Activated CD4-positive, alpha-beta T cell treated with anti-CD3 and anti-CD28 coated beads, Interleukin-2, amount 10 ng/mL, durations not matched to agents 24 days and 14 days (primary cell): ENCODE results near the gene SYTL2. TPM values are rescaled to one million over a fixed set of nuclear protein-coding genes. Genes with fewer than 3 reads are reported as not detected.
A peak's percentile ranks its signal among the peaks of the same experiment; 100 is the strongest.

ENCODE experiments used
- DNase-seq: peaks from one replicate; pipeline ENCODE4 v3.0.0; 2022
- H3K27ac Mint-ChIP-seq: one replicate; pipeline ENCODE4 v1.8.0; 2022; ENCODE audit warnings: mild to moderate bottlenecking, mixed read lengths
- H3K27me3 Mint-ChIP-seq: one replicate; pipeline ENCODE4 v1.8.0; 2022; ENCODE audit warnings: mixed read lengths
- H3K36me3 Mint-ChIP-seq: one replicate; pipeline ENCODE4 v1.8.0; 2022; ENCODE audit warnings: low read depth, mild to moderate bottlenecking, mixed read lengths
- H3K4me1 Mint-ChIP-seq: one replicate; pipeline ENCODE4 v1.8.0; 2021; ENCODE audit warnings: mixed read lengths
- H3K4me3 Mint-ChIP-seq: one replicate; pipeline ENCODE4 v1.8.0; 2022; ENCODE audit warnings: mild to moderate bottlenecking, moderate library complexity, mixed read lengths
- H3K9me3 Mint-ChIP-seq: one replicate; pipeline ENCODE4 v1.8.0; 2021; ENCODE audit warnings: mixed read lengths
- intact Hi-C: fragments of 100-400 bp; cut with micrococcal nuclease; formaldehyde crosslinking; loops from one replicate; pipeline ENCODE4 v1.15.1; 2023
- total RNA-seq: library from RNA; stranded (reverse); gene quantifications from 2 replicates; pipeline ENCODE4 v1.2.3, GENCODE V29; 2022

The SYTL2 gene
- total RNA-seq, 1 donor from 2014 or later = 13.9 TPM

- Mint-ChIP-seq H3K4me1 (peaks cover 5% of the 10 kb centered on the region), H3K27me3 (no peaks in the 10 kb centered on the region), H3K9me3 (no peaks in the 10 kb centered on the region), H3K4me3 (no peak overlapping the region), H3K27ac (no peak overlapping the region), H3K36me3 (peaks cover 23% of the 10 kb centered on the region)
- DNase-seq = no peak
- intact Hi-C loops = loop anchor here (10.0 kb wide), 1 partner anchor 1043 kb away; no protein-coding TSS in a partner anchor
These were observed 93.5 kb downstream of the SYTL2 start for GRCh38 chr11:85717429-85717828.

DNA sequence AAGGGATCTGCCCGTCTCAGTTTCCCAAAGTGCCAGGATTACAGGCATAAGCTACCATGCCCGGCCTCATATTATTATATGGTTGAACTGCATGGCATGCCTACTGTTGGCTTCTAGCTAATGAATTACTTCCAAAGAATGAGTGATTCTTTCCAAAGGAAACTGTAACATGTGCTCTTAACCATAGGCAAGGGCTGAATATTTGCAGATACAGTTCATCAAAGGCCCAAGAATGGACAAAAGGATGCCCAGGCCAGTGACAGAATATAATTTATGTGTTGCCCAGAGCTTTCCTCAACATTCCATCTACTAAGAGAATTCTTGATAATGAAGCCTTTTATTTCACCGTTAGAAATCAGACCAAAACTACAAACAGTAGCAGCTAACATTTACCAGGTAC is 98.0 kb downstream of the SYTL2 start:
- Mint-ChIP-seq H3K27me3 (no peaks in the 10 kb centered on the region), H3K9me3 (no peaks in the 10 kb centered on the region), H3K4me1 (peaks cover 3% of the 10 kb centered on the region), H3K36me3 (peaks cover 15% of the 10 kb centered on the region), H3K27ac (no peak overlapping the region), H3K4me3 (no peak overlapping the region)
- intact Hi-C loops = loop anchor here (10.0 kb wide), 1 partner anchor 1038 kb away; no protein-coding TSS in a partner anchor
- no peak for DNase-seq

- Mint-ChIP-seq H3K4me3 (no peak overlapping the region), H3K9me3 (no peaks in the 10 kb centered on the region), H3K36me3 (peaks cover 26% of the 10 kb centered on the region), H3K27ac (no peak overlapping the region), H3K27me3 (no peaks in the 10 kb centered on the region), H3K4me1 (no peaks in the 10 kb centered on the region)
- intact Hi-C loops = loop anchor here (10.0 kb wide), 1 partner anchor 1036 kb away; no protein-coding TSS in a partner anchor
- DNase-seq = no peak
These were observed 100.0 kb downstream of the SYTL2 start for GRCh38 chr11:85710917-85711316.

- Mint-ChIP-seq H3K4me1 (no peaks in the 10 kb centered on the region), H3K27ac (no peak overlapping the region)
- intact Hi-C loops = loop anchor here (10.0 kb wide), 1 partner anchor 1035 kb away; no protein-coding TSS in a partner anchor
These were observed 100.8 kb downstream of the SYTL2 start for GRCh38 chr11:85709941-85710702.

GRCh38 chr11:85705800-85706199 is 105.1 kb downstream of the SYTL2 start:
- DNase-seq = no peak
- H3K36me3 Mint-ChIP-seq = peaks cover 51% of the 10 kb centered on the region
- peaks cover 8% of the 10 kb centered on the region for H3K9me3 Mint-ChIP-seq
- intact Hi-C loops = no loop called here
- H3K27ac Mint-ChIP-seq = no peak overlapping the region
- no peaks in the 10 kb centered on the region for H3K27me3 Mint-ChIP-seq
- no peak overlapping the region for H3K4me3 Mint-ChIP-seq
- H3K4me1 Mint-ChIP-seq = peaks cover under 1% of the 10 kb centered on the region

More at GRCh38 chr11:85709941-85710702, 100.8 kb downstream of the SYTL2 start:
- Mint-ChIP-seq H3K9me3 (no peaks in the 10 kb centered on the region), H3K36me3 (peaks cover 29% of the 10 kb centered on the region), H3K27me3 (no peaks in the 10 kb centered on the region), H3K4me3 (no peak overlapping the region)
- DNase-seq = no peak

GRCh38 chr11:85704967-85705366 is 106.0 kb downstream of the SYTL2 start:
- Mint-ChIP-seq H3K36me3 (peaks cover 55% of the 10 kb centered on the region), H3K9me3 (peaks cover 8% of the 10 kb centered on the region), H3K4me3 (no peak overlapping the region), H3K4me1 (peaks cover 8% of the 10 kb centered on the region), H3K27ac (no peak overlapping the region), H3K27me3 (no peaks in the 10 kb centered on the region)
- no peak for DNase-seq
- intact Hi-C loops = no loop called here

- Mint-ChIP-seq H3K9me3 (peaks cover 11% of the 10 kb centered on the region), H3K36me3 (peaks cover 66% of the 10 kb centered on the region), H3K4me3 (peak overlapping the region; percentile 36), H3K4me1 (peaks cover 32% of the 10 kb centered on the region), H3K27me3 (no peaks in the 10 kb centered on the region), H3K27ac (peak overlapping the region; percentile 80)
- peak; percentile 58 for DNase-seq
- intact Hi-C loops = loop anchor here (2.0 kb wide), 2 partner anchors 53 to 123 kb away; no protein-coding TSS in a partner anchor
These were observed 110.8 kb downstream of the SYTL2 start for GRCh38 chr11:85699957-85700741.

- peaks cover 62% of the 10 kb centered on the region for H3K36me3 Mint-ChIP-seq
- no peaks in the 10 kb centered on the region for H3K27me3 Mint-ChIP-seq
- peaks cover 32% of the 10 kb centered on the region for H3K4me1 Mint-ChIP-seq
- peaks cover 8% of the 10 kb centered on the region for H3K9me3 Mint-ChIP-seq
- intact Hi-C loops = no loop called here
- no peak for DNase-seq
- H3K4me3 Mint-ChIP-seq = no peak overlapping the region
- H3K27ac Mint-ChIP-seq = no peak overlapping the region
These were observed 112.7 kb downstream of the SYTL2 start for GRCh38 chr11:85698195-85698594.

- Mint-ChIP-seq H3K4me1 (peaks cover 32% of the 10 kb centered on the region), H3K4me3 (no peak overlapping the region), H3K9me3 (peaks cover 4% of the 10 kb centered on the region), H3K27ac (no peak overlapping the region), H3K27me3 (no peaks in the 10 kb centered on the region), H3K36me3 (peaks cover 60% of the 10 kb centered on the region)
- peak; percentile 34 for DNase-seq
- intact Hi-C loops = no loop called here
These were observed 113.2 kb downstream of the SYTL2 start for GRCh38 chr11:85697747-85698146.

- Mint-ChIP-seq H3K36me3 (peaks cover 51% of the 10 kb centered on the region), H3K9me3 (peaks cover 3% of the 10 kb centered on the region), H3K27me3 (no peaks in the 10 kb centered on the region), H3K4me1 (peaks cover 31% of the 10 kb centered on the region), H3K27ac (no peak overlapping the region), H3K4me3 (no peak overlapping the region)
- intact Hi-C loops = loop anchor here (2.0 kb wide), 1 partner anchor 131 kb away; no protein-coding TSS in a partner anchor
- DNase-seq = peak; percentile 19
These were observed 115.4 kb downstream of the SYTL2 start for GRCh38 chr11:85695546-85695945.

- Mint-ChIP-seq H3K27me3 (peaks cover 2% of the 10 kb centered on the region), H3K4me3 (no peak overlapping the region), H3K9me3 (peaks cover 3% of the 10 kb centered on the region), H3K27ac (no peak overlapping the region), H3K36me3 (peaks cover 53% of the 10 kb centered on the region), H3K4me1 (peaks cover 21% of the 10 kb centered on the region)
- intact Hi-C loops = loop anchor here (2.0 kb wide), 1 partner anchor 132 kb away; no protein-coding TSS in a partner anchor
- peak; percentile 74 for DNase-seq
These were observed 116.5 kb downstream of the SYTL2 start for GRCh38 chr11:85694385-85694980.

GRCh38 chr11:85685820-85686459 is 125.0 kb downstream of the SYTL2 start, which contains the start of gene CCDC89:
CCDC89 (minus strand) TSS chr11:85686195; CDS start chr11:85686130, 65 bp downstream.
- Mint-ChIP-seq H3K36me3 (peaks cover 12% of the 10 kb centered on the region), H3K4me3 (no peak within 1 kb of the TSS), H3K27ac (no peak within 1 kb of the TSS), H3K9me3 (no peaks in the 10 kb centered on the region), H3K4me1 (peaks cover 19% of the 10 kb centered on the region), H3K27me3 (peaks cover 2% of the 10 kb centered on the region)
- intact Hi-C loops = no loop called here
- no peak for DNase-seq

DNA sequence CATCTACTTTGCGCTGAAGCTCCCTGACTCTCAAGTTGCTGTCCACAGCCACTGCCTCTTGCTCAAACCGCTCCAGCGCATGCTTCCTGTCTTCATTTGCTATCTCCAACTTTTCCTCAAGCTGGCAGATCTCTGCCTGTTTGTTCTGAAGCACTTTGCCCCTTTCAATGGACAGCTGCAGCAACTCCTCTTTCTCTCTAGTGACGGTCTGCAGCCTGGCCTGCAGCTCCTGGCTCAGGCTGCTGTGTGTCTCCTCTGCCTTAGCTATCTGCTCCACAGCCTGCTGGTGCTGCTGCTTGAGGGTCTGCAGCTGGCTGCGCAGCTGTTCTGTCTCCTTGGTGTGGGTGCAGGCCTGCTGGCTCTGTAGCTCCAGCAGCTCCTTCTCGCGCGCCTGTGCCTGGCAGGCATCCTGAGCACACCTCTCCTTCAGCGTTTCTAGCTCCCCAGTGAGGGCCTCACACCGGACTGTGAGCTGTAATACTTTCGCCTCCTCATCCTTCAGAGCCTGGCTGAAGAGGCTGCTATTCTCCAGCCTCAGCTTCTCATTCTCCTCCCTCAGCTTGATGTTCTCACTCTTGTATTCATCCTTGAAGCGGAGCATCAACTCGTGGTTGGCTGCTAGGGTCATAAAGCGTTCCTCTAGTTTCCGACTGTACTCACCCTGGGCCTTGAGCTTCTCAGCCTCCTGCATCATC is 125.7 kb downstream of the SYTL2 start:
- Mint-ChIP-seq H3K27me3 (peaks cover 3% of the 10 kb centered on the region), H3K9me3 (no peaks in the 10 kb centered on the region), H3K27ac (no peak overlapping the region), H3K4me3 (no peak overlapping the region), H3K36me3 (peaks cover 7% of the 10 kb centered on the region), H3K4me1 (peaks cover 17% of the 10 kb centered on the region)
- intact Hi-C loops = no loop called here
- peak; percentile 53 for DNase-seq
